Measurements from ENCODE around the gene CCDC33. TPM values are rescaled to one million over a fixed set of nuclear protein-coding genes. Genes with fewer than 3 reads are reported as not detected.

Gene CCDC33
- total RNA-seq, 1 donor from 2014 or later: not detected

DNA sequence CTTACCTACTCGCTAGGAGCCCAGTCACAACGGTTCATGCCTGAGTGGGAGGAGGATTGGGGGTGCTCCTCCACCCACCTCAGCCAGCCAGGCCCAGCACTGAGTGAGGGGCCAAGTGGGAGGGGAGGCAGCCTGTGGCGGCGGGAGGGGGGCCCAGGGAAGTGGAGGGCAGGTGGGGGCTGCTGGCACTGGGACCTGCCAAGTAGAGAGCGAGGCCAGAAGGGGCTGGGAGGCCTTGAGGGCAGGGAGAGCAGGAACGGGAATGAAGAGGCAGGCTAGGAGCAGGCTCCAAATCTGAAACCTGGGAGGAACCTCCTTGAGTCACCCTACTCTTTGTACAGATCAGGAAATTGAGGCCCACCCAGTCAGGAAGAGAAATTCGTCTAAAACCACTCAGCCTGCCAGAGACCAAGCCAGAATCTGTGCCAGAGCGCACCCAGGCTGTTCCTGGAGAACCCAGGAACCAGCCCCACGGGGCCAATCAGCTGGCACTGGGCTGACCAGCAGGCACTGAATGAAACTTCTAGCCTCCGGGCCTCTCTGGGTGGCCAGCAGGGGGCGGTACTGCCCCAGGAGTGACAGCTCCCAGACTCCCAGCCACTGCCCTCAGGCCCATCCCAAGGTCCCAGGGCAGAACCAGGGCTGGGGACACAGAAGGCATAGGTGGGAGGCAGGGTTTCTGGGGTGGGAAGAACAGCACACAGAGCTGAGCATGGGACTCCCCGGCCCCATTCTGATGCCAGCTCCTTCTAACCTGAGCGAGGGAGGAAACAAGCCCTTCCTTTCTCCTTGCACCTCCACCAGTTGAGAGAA lies 146.1 kb downstream of the CCDC33 start:
- intact Hi-C loops (cut with micrococcal nuclease): loop anchor here (5.0 kb wide), 1 partner anchor 55 kb away; no protein-coding TSS in a partner anchor
- DNase-seq: peak; percentile 91
- ATAC-seq: peak; percentile 91

DNA sequence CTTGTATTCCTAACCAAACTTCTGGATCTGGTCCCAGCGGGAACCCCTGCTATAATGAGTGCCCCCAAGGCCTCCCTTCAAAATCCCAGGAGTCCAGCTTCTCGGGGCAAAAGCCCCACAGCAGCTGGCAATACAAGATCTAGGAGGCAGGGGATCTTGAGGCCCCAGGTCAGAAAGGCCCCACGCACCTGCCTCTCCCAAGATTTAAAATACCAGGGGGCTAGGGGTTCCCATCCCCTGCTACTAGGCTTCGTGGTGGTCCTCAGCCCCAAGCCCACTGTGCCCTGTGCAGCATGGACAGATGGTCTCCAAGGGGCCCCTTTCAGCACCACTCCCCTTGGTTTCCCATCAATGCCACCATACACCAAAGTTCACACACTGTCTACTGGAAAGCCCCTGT lies 147.2 kb downstream of the CCDC33 start:
- ATAC-seq: no peak
- intact Hi-C loops (cut with micrococcal nuclease): loop anchor here (5.0 kb wide), 1 partner anchor 54 kb away; no protein-coding TSS in a partner anchor

DNA sequence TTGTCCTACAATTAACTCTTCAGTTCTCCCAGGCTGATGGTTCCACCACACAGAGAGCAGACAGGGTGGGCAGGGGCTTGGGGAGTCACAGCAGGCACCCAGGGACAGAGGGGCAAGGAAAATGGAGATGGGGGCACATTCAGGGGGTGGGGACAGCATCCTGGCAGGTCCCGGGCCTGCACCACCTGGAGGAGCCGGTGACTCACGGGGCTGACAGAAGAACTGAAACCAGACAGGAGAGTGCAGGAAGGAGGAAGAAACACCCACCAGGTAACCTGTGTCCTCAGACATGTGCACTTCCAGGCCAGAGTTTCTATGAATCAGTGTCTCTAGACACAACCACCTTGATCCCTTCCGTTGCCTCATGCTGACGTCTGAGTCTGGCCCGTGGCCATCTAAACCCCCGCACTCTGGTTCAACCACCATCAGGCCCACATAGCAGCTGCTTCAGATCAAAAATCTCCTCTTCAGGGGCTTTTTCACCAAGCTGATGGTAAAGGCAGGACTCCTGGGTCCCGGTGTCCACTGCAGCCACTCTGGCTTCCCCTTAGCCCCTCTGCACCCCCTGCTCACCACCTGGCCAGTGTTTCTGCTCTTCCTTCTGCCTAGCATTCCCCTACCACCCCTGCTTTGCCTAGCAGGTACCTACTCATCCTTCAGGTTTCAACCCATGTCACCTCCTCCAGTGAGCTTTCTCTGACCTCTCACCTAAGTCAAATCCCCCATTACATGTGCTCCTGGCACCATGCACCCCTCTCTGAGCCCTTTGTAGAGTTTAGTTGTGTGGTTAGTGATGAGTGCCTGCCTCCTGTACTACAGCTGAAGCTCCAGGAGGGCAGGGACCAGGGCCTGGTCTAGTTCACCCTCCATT lies 147.8 kb downstream of the CCDC33 start:
- no peak for ATAC-seq
- no peak for DNase-seq
- intact Hi-C loops (cut with micrococcal nuclease): loop anchor here (5.0 kb wide), 1 partner anchor 53 kb away; no protein-coding TSS in a partner anchor

More for the DNA sequence above, 147.2 kb downstream of the CCDC33 start:
- no peak for DNase-seq

DNA sequence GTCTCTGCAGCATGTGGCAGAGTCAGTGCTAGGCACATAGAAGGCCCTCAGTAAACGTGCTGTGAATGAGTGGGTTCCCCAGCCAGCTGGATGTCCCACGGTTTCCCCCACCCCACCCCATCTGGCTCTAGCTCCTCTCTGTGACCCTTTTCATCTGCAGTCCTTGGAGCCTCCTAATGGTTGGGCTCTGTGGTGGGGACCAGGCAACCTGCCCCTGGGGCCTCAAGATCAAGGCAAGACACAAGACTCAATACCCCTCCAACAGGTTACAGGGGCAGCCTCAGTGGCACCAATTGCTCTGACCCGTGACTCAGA lies 148.4 kb downstream of the CCDC33 start:
- ATAC-seq (no peak), DNase-seq (no peak)
- intact Hi-C loops (cut with micrococcal nuclease): loop anchor here (5.0 kb wide), 1 partner anchor 53 kb away; no protein-coding TSS in a partner anchor

DNA sequence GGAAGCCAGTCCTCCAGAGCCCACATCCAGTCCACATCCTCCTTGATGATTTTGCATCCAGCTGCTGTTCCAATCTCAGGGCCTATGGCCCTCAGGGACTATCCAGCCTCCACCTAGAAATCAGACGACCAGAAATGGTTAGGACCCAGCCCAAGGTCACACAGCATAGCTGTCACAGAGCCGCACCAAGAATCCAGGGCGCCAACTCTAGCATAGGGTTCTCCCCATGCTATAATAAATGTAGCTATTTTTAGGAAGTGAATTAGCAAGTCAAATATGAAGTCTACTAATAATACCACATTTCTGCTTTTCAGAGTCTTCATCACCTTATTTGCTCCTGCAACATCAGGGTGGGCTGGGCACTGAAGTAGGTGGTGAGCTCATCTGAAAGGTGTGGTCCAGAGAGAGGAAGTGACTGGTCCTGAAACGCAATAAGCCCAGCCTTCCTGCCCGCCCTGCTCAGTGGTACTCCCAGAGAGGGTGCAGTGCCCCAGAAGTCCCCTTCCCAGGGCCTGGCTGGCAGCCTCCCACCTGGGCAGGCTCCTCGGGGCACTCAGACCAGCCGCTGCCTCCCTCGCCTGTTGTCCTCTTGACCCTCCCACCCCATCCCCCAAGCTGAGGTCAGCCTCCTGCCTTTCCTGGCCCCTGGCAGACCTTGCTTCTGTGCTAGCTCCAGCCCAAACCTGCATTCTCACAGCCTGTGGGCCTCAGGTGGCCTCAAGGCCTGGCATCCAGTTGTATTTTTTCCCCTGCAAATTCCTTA lies 148.9 kb downstream of the CCDC33 start:
- intact Hi-C loops (cut with micrococcal nuclease): loop anchor here (5.0 kb wide), 1 partner anchor 52 kb away; no protein-coding TSS in a partner anchor
- ATAC-seq (peak; percentile 27), DNase-seq (no peak)

DNA sequence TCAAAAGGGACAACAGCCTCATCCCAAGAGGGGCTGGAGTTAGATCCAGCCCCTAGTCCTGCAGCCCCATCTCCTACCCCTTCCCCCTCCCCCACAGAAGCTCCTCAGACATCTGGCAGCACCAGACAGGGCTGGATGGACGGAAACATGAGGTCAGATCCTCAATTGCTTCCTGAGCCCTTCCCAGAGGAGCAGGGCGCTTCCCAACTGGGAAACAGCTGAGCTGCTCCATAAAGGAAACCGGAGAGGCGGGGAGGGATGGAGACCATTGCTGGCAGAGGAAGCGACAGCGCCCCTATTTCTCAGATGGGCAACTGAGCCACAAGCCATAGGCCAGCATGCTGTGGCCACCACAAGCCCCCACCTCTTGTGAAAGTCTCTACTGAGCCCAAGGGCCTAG lies 149.6 kb downstream of the CCDC33 start:
- intact Hi-C loops (cut with micrococcal nuclease): no loop called here
- DNase-seq: no peak
- ATAC-seq: peak; percentile 35

Other genes with a start within 250 kb of the CCDC33 start
- gene STOML1, start 244.0 kb upstream of the CCDC33 start, total RNA-seq: 26.9 TPM
- 20.8 TPM for gene PML, start 241.6 kb upstream of the CCDC33 start, total RNA-seq
- not detected for gene GOLGA6A, start 153.8 kb upstream of the CCDC33 start, total RNA-seq
- 2.2 TPM for gene ISLR2, start 105.7 kb upstream of the CCDC33 start, total RNA-seq
- gene ISLR, start 62.6 kb upstream of the CCDC33 start, total RNA-seq: 11.1 TPM
- not detected for gene STRA6, start 33.5 kb upstream of the CCDC33 start, total RNA-seq
- 0.55 TPM for gene CYP11A1, start 131.3 kb downstream of the CCDC33 start, total RNA-seq
- 1.3 TPM for gene SEMA7A, start 197.6 kb downstream of the CCDC33 start, total RNA-seq
- gene UBL7, start 224.8 kb downstream of the CCDC33 start, total RNA-seq: 55.1 TPM